ENCODE data around the gene MRPL40. TPM values are rescaled to one million over a fixed set of nuclear protein-coding genes. Genes with fewer than 3 reads are reported as not detected.

Gene MRPL40
- total and polyA plus RNA-seq, 2 donors (not counting 1 experiment from before 2014, with no cell fraction given): 44.4 to 44.8 TPM

DNA sequence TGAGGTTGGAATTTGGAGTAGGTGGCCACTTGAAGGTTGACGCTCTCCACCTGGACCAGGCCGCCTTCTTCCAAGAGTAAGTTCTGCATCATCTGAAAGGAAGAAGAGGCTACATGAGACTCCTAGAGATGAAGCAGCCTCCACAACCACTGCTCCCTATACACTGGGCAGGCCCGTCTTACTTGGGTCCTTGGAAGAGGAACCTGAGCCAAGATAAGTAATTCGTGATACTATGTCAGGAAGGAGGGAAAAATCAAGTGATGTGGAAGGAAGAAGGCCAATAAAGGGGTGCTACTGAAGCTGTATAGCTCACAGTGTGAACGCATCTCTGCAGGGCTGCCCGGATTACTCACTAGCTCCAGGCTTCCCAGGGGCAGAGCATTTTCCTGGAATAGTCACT lies 35.6 kb downstream of the MRPL40 start:
- Histone ChIP-seq H3K36me3 (ENCODE audit: control insufficient read depth, insufficient read depth, low read length) (peaks cover 38% of the 10 kb centered on the region), H3K27ac (ENCODE audit: insufficient read depth, low read length) (no peak overlapping the region), H3K4me3 (replicated peaks in 1 of 4; ENCODE audit: control extremely low read depth in 1 of 4, insufficient read depth in 1 of 4, low read depth in 3 of 4, low read length in 4 of 4) (no peak overlapping the region), H3K9ac (ENCODE audit: insufficient read depth, low read length) (no peak overlapping the region), H4K20me1 (ENCODE audit: control insufficient read depth, extremely low read depth, insufficient read depth, low read length) (no peaks in the 10 kb centered on the region), H3K4me2 (ENCODE audit: extremely low read depth, insufficient read depth, low read length) (no peak overlapping the region), H2AFZ (ENCODE audit: low read length) (no peak overlapping the region), H3K9me3 (ENCODE audit: control insufficient read depth, insufficient read depth, low read depth, low read length) (no peaks in the 10 kb centered on the region), H3K4me1 (ENCODE audit: control insufficient read depth, extremely low read depth, insufficient read depth, low read length) (peaks cover 7% of the 10 kb centered on the region), H3K27me3 (ENCODE audit: control insufficient read depth, insufficient read depth, low read length) (no peaks in the 10 kb centered on the region), H3K79me2 (ENCODE audit: control insufficient read depth, insufficient read depth, low read length) (peaks cover 2% of the 10 kb centered on the region)
- no peak for TF ChIP-seq EZH2 (IDR thresholded peaks at IDR 0.05; ENCODE audit: low read length, missing control alignments)
- no peak for TF ChIP-seq CTCF (conservative IDR thresholded peaks at IDR 0.05 in 1 of 2, IDR thresholded peaks at IDR 0.05 in 1 of 2; ENCODE audit: low read depth in 1 of 2, low read length in 2 of 2)
- DNase-seq (ENCODE audit: low read depth in 2 of 2): no peak

- H3K27me3 ChIP-seq (ENCODE audit: control insufficient read depth, insufficient read depth, low read length): no peaks in the 10 kb centered on the region
- peaks cover 2% of the 10 kb centered on the region for H3K4me1 ChIP-seq (ENCODE audit: control insufficient read depth, extremely low read depth, insufficient read depth, low read length)
- DNase-seq (ENCODE audit: low read depth in 2 of 2): no peak
- H3K9me3 ChIP-seq (ENCODE audit: control insufficient read depth, insufficient read depth, low read depth, low read length): no peaks in the 10 kb centered on the region
- no peaks in the 10 kb centered on the region for H4K20me1 ChIP-seq (ENCODE audit: control insufficient read depth, extremely low read depth, insufficient read depth, low read length)
- H3K27ac ChIP-seq (ENCODE audit: insufficient read depth, low read length): no peak overlapping the region
- no peak overlapping the region for H3K4me3 ChIP-seq (replicated peaks in 1 of 4; ENCODE audit: control extremely low read depth in 1 of 4, insufficient read depth in 1 of 4, low read depth in 3 of 4, low read length in 4 of 4)
- no peak overlapping the region for H3K4me2 ChIP-seq (ENCODE audit: extremely low read depth, insufficient read depth, low read length)
- no peak overlapping the region for H2AFZ ChIP-seq (ENCODE audit: low read length)
- TF ChIP-seq EZH2 (IDR thresholded peaks at IDR 0.05; ENCODE audit: low read length, missing control alignments): no peak
- TF ChIP-seq CTCF (conservative IDR thresholded peaks at IDR 0.05 in 1 of 2, IDR thresholded peaks at IDR 0.05 in 1 of 2; ENCODE audit: low read depth in 1 of 2, low read length in 2 of 2): no peak
- no peak overlapping the region for H3K9ac ChIP-seq (ENCODE audit: insufficient read depth, low read length)
- H3K79me2 ChIP-seq (ENCODE audit: control insufficient read depth, insufficient read depth, low read length): peaks cover 9% of the 10 kb centered on the region
- peaks cover 41% of the 10 kb centered on the region for H3K36me3 ChIP-seq (ENCODE audit: control insufficient read depth, insufficient read depth, low read length)
Measured at GRCh38 chr22:19469421-19469820, 37.1 kb downstream of the MRPL40 start.

DNA sequence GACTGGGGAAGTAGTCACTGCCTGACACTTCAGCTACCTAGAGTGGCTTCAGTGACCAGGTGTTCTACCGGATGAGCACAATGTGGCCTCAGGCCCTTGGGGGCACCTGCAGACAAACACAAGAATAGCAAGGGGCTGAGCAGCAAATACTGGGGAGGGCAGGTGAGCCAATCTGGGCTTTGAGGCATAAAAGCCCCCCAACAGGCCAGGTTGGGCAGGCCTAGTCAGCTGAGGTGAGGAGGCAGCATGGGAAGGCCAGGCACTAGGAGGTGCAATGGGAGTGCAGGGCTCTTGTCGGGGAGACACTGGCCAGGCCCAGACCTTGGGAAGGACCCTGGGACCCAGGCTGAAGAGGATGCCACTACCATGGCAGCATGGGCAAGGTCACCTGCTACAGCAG lies 37.7 kb downstream of the MRPL40 start:
- Histone ChIP-seq H3K4me3 (replicated peaks in 1 of 4; ENCODE audit: control extremely low read depth in 1 of 4, insufficient read depth in 1 of 4, low read depth in 3 of 4, low read length in 4 of 4) (no peak overlapping the region), H3K9me3 (ENCODE audit: control insufficient read depth, insufficient read depth, low read depth, low read length) (no peaks in the 10 kb centered on the region), H3K4me1 (ENCODE audit: control insufficient read depth, extremely low read depth, insufficient read depth, low read length) (no peaks in the 10 kb centered on the region), H3K27ac (ENCODE audit: insufficient read depth, low read length) (no peak overlapping the region), H3K27me3 (ENCODE audit: control insufficient read depth, insufficient read depth, low read length) (no peaks in the 10 kb centered on the region), H3K36me3 (ENCODE audit: control insufficient read depth, insufficient read depth, low read length) (peaks cover 38% of the 10 kb centered on the region), H3K79me2 (ENCODE audit: control insufficient read depth, insufficient read depth, low read length) (peaks cover 12% of the 10 kb centered on the region), H4K20me1 (ENCODE audit: control insufficient read depth, extremely low read depth, insufficient read depth, low read length) (no peaks in the 10 kb centered on the region), H3K4me2 (ENCODE audit: extremely low read depth, insufficient read depth, low read length) (no peak overlapping the region), H2AFZ (ENCODE audit: low read length) (no peak overlapping the region), H3K9ac (ENCODE audit: insufficient read depth, low read length) (no peak overlapping the region)
- DNase-seq (ENCODE audit: low read depth in 2 of 2): no peak
- no peak for TF ChIP-seq CTCF (conservative IDR thresholded peaks at IDR 0.05 in 1 of 2, IDR thresholded peaks at IDR 0.05 in 1 of 2; ENCODE audit: low read depth in 1 of 2, low read length in 2 of 2)
- TF ChIP-seq EZH2 (IDR thresholded peaks at IDR 0.05; ENCODE audit: low read length, missing control alignments): no peak
